Neural cell (in vitro differentiated cells): ENCODE results near the gene CAGE1. TPM values are rescaled to one million over a fixed set of nuclear protein-coding genes. Genes with fewer than 3 reads are reported as not detected.

Experiments
- H2AFZ ChIP-seq: fragments of 200-600, 300-800 bp; sonication (generic), shearing (Covaris generic); 2 replicates; pipeline ENCODE4 v1.6.0; 2014; ENCODE audit warnings: low read depth, mild to moderate bottlenecking, antibody characterized with exemption, low read length, moderate library complexity
- H3F3A ChIP-seq: fragments of 200-600 bp; shearing (Covaris generic); 2 replicates; pipeline ENCODE4 v1.6.1; 2016; ENCODE audit warnings: mild to moderate bottlenecking, moderate library complexity, mixed read lengths, antibody characterized with exemption, low read length; ENCODE audit not compliant: insufficient read depth, poor library complexity, severe bottlenecking
- H3K27ac ChIP-seq: fragments of 200-600, 300-800 bp; sonication (generic), shearing (Covaris generic); 2 replicates; pipeline ENCODE4 v1.5.1; 2014; ENCODE audit warnings: mild to moderate bottlenecking, low read length, moderate library complexity
- H3K27me3 ChIP-seq: fragments of 300-800, 200-600 bp; sonication (generic), shearing (Covaris generic); 2 replicates; pipeline ENCODE4 v1.6.0; 2014; ENCODE audit warnings: mild to moderate bottlenecking, low read depth, low read length, moderate library complexity; ENCODE audit not compliant: insufficient read depth
- H3K36me3 ChIP-seq: fragments of 300-800, 200-600 bp; sonication (generic), shearing (Covaris generic); 2 replicates; pipeline ENCODE4 v1.5.1; 2014; ENCODE audit warnings: mild to moderate bottlenecking, antibody characterized with exemption, low read length, moderate library complexity; ENCODE audit not compliant: insufficient read depth
- H3K4me2 ChIP-seq: fragments of 300-800, 200-600 bp; sonication (generic), shearing (Covaris generic); 2 replicates; pipeline ENCODE4 v1.6.0; 2014; ENCODE audit warnings: mild to moderate bottlenecking, low read length
- H3K4me3 ChIP-seq: fragments of 300-800, 200-600 bp; sonication (generic), shearing (Covaris generic); 2 replicates; pipeline ENCODE4 v1.5.1; 2014; ENCODE audit warnings: mild to moderate bottlenecking, low read length, moderate library complexity
- H3K79me2 ChIP-seq: fragments of 200-600 bp; shearing (Covaris generic); replicated peaks from 2 replicates; pipeline ENCODE4 v1.6.0; 2014; ENCODE audit warnings: mild to moderate bottlenecking, low read length, moderate library complexity; ENCODE audit not compliant: insufficient read depth
- H3K9ac ChIP-seq: fragments of 300-800, 200-600 bp; sonication (generic), shearing (Covaris generic); 2 replicates; pipeline ENCODE4 v1.6.1; 2016; ENCODE audit warnings: mild to moderate bottlenecking, low read length, mixed read lengths
- H3K9me2 ChIP-seq: fragments of 200-600 bp; shearing (Covaris generic); 2 replicates; pipeline ENCODE4 v1.6.1; 2016; ENCODE audit warnings: mild to moderate bottlenecking, low read length, mixed read lengths; ENCODE audit not compliant: insufficient read depth
- H3K9me3 ChIP-seq: fragments of 200-600, 300-800 bp; sonication (generic), shearing (Covaris generic); 2 replicates; pipeline ENCODE4 v1.6.1; 2016; ENCODE audit warnings: mild to moderate bottlenecking, mixed run types, low read length, moderate library complexity, mixed read lengths
- H4K20me1 ChIP-seq: fragments of 200-600 bp; shearing (Covaris generic); 2 replicates; pipeline ENCODE4 v1.6.1; 2016; ENCODE audit warnings: mild to moderate bottlenecking, mixed run types; ENCODE audit not compliant: insufficient read depth
- CTCF ChIP-seq: fragments of 450-650 bp; IDR thresholded peaks from 2 replicates; pipeline ENCODE4 v1.5.1; 2014; ENCODE audit warnings: antibody characterized with exemption, mild to moderate bottlenecking, moderate library complexity; ENCODE audit not compliant: poor library complexity, severe bottlenecking
- EZH2 ChIP-seq: fragments of 200-600, 300-800 bp; shearing (Covaris generic), sonication (generic); IDR thresholded peaks from 2 replicates; pipeline ENCODE4 v1.6.1; 2014; ENCODE audit warnings: antibody characterized with exemption, low read length, borderline replicate concordance, mild to moderate bottlenecking; ENCODE audit not compliant: insufficient read depth, poor library complexity, severe bottlenecking
- MXI1 ChIP-seq: fragments of 450-650 bp; conservative IDR thresholded peaks from 2 replicates; pipeline ENCODE4 v1.6.1; 2014; ENCODE audit warnings: antibody characterized with exemption, mild to moderate bottlenecking; ENCODE audit not compliant: poor library complexity, severe bottlenecking
- POLR2AphosphoS5 ChIP-seq: IDR thresholded peaks from 2 replicates; pipeline ENCODE4 v1.6.1; 2012
- RAD21 ChIP-seq: fragments of 450-650 bp; conservative IDR thresholded peaks from 2 replicates; pipeline ENCODE4 v1.6.1; 2014; ENCODE audit warnings: antibody characterized with exemption, mild to moderate bottlenecking, moderate library complexity
- REST ChIP-seq: IDR thresholded peaks from 2 replicates; pipeline ENCODE4 v1.6.1; 2012; ENCODE audit warnings: borderline replicate concordance
- TAF1 ChIP-seq: IDR thresholded peaks from 2 replicates; pipeline ENCODE4 v1.6.1; 2012; ENCODE audit warnings: low read depth
- polyA plus RNA-seq: library from polyadenylated mRNA; depleted of rRNA; stranded (reverse); fragments of >200 nt; gene quantifications from 2 replicates; pipeline ENCODE4 v1.2.3, GENCODE V29; 2014

The CAGE1 gene
- polyA plus RNA-seq, 1 donor from 2014 or later = not detected

- Histone ChIP-seq H3K36me3 (peaks cover 12% of the 10 kb centered on the region), H3K9ac (no peak overlapping the region), H4K20me1 (no peaks in the 10 kb centered on the region), H3K4me3 (no peak overlapping the region), H3K4me2 (no peak overlapping the region), H3K27ac (no peak overlapping the region), H3K9me2 (no peaks in the 10 kb centered on the region), H3K27me3 (no peaks in the 10 kb centered on the region), H3F3A (no peaks in the 10 kb centered on the region), H3K79me2 (no peaks in the 10 kb centered on the region), H3K9me3 (no peaks in the 10 kb centered on the region), H2AFZ (no peak overlapping the region)
- TF ChIP-seq REST = no peak
- no peak for TF ChIP-seq CTCF
- TF ChIP-seq RAD21 = no peak
- TF ChIP-seq TAF1 = no peak
Observed at GRCh38 chr6:7406743-7407142, 17.2 kb upstream of the CAGE1 start.

- H3K9ac ChIP-seq = no peak overlapping the region
Observed at GRCh38 chr6:7404546-7404945, 15.0 kb upstream of the CAGE1 start.

More at GRCh38 chr6:7404546-7404945, 15.0 kb upstream of the CAGE1 start:
- Histone ChIP-seq H3K27ac (no peak overlapping the region), H3K36me3 (peaks cover 12% of the 10 kb centered on the region), H3K9me3 (no peaks in the 10 kb centered on the region), H3K4me3 (no peak overlapping the region), H4K20me1 (no peaks in the 10 kb centered on the region), H3K79me2 (no peaks in the 10 kb centered on the region), H3F3A (no peaks in the 10 kb centered on the region), H3K9me2 (no peaks in the 10 kb centered on the region), H3K4me2 (no peak overlapping the region), H3K27me3 (no peaks in the 10 kb centered on the region), H2AFZ (no peak overlapping the region)
- TF ChIP-seq RAD21 = no peak
- TF ChIP-seq EZH2 = no peak
- TF ChIP-seq REST = no peak
- no peak for TF ChIP-seq POLR2AphosphoS5
- no peak for TF ChIP-seq MXI1
